HG02870 (cell line): ENCODE data around the gene GALNT9.

Experiments
- ATAC-seq: cut with Tn5 transposase; IDR thresholded peaks from one replicate; pipeline ENCODE4 v1.9.1; 2021; ENCODE audit warnings: mild to moderate bottlenecking, moderate library complexity; ENCODE audit not compliant: unreplicated experiment

Gene GALNT9

GRCh38 chr12:132344601-132345000 is 15.2 kb upstream of the GALNT9 start:
- ATAC-seq = no peak

GRCh38 chr12:132344181-132344580 is 14.8 kb upstream of the GALNT9 start:
- no peak for ATAC-seq

- ATAC-seq = no peak
These were observed 14.1 kb upstream of the GALNT9 start for GRCh38 chr12:132343294-132344004.

- no peak for ATAC-seq
These were observed 13.2 kb upstream of the GALNT9 start for GRCh38 chr12:132342251-132343227.

- no peak for ATAC-seq
These were observed 12.1 kb upstream of the GALNT9 start for GRCh38 chr12:132341318-132342050.

- no peak for ATAC-seq
These were observed 11.1 kb upstream of the GALNT9 start for GRCh38 chr12:132340266-132341035.

GRCh38 chr12:132339856-132340255 is 10.5 kb upstream of the GALNT9 start:
- no peak for ATAC-seq

- no peak for ATAC-seq
These were observed 9.4 kb upstream of the GALNT9 start for GRCh38 chr12:132338781-132339180.

GRCh38 chr12:132338311-132338710 is 8.9 kb upstream of the GALNT9 start:
- no peak for ATAC-seq

GRCh38 chr12:132337557-132337956 is 8.2 kb upstream of the GALNT9 start:
- ATAC-seq = no peak

GRCh38 chr12:132336451-132337413 is 7.3 kb upstream of the GALNT9 start:
- ATAC-seq = no peak

- ATAC-seq = no peak
These were observed 5.9 kb upstream of the GALNT9 start for GRCh38 chr12:132335179-132335756.

- ATAC-seq = no peak
These were observed 4.4 kb upstream of the GALNT9 start for GRCh38 chr12:132333766-132334165.

GRCh38 chr12:132333273-132333672 is 3.9 kb upstream of the GALNT9 start:
- ATAC-seq = no peak

GRCh38 chr12:132330549-132330881 is 1.1 kb upstream of the GALNT9 start:
- no peak for ATAC-seq

- no peak for ATAC-seq
These were observed 545 bp upstream of the GALNT9 start for GRCh38 chr12:132329720-132330548.

- ATAC-seq = no peak
These were observed 933 bp downstream of the GALNT9 start for GRCh38 chr12:132328282-132329029.
